ENCODE measurements around the gene REV1. TPM values are rescaled to one million over a fixed set of nuclear protein-coding genes. Genes with fewer than 3 reads are reported as not detected.

Gene REV1
- total RNA-seq, 2 donors from 2014 or later, result 29.7 to 37.4 TPM

- no peak for TF ChIP-seq CTCF (IDR thresholded peaks at IDR 0.05)
- no peaks in the 10 kb centered on the region for H3K36me3 ChIP-seq
- H3K4me3 ChIP-seq, result no peak overlapping the region
- H3K9me3 ChIP-seq, result no peaks in the 10 kb centered on the region
- H3K9ac ChIP-seq (ENCODE audit: low read depth in 2 of 2, low read length in 2 of 2), result no peak overlapping the region
- no peak overlapping the region for H3K27ac ChIP-seq
- intact Hi-C loops (cut with DNase I), result no loop called here
- no peaks in the 10 kb centered on the region for H3K27me3 ChIP-seq
- DNase-seq, result no peak
- peaks cover 11% of the 10 kb centered on the region for H3K4me1 ChIP-seq
Observed at GRCh38 chr2:99485411-99485810, 4.4 kb downstream of the REV1 start.

- intact Hi-C loops (cut with DNase I), result no loop called here
- peaks cover 11% of the 10 kb centered on the region for H3K4me1 ChIP-seq
- H3K27me3 ChIP-seq, result no peaks in the 10 kb centered on the region
- no peak for DNase-seq
- no peak overlapping the region for H3K9ac ChIP-seq (ENCODE audit: low read depth in 2 of 2, low read length in 2 of 2)
- H3K9me3 ChIP-seq, result no peaks in the 10 kb centered on the region
- no peaks in the 10 kb centered on the region for H3K36me3 ChIP-seq
- H3K27ac ChIP-seq, result no peak overlapping the region
- H3K4me3 ChIP-seq, result no peak overlapping the region
- no peak for TF ChIP-seq CTCF (IDR thresholded peaks at IDR 0.05)
Observed at GRCh38 chr2:99484205-99484604, 5.6 kb downstream of the REV1 start.

- Histone ChIP-seq H3K4me1 (peaks cover 11% of the 10 kb centered on the region), H3K36me3 (no peaks in the 10 kb centered on the region), H3K9ac (ENCODE audit: low read depth in 2 of 2, low read length in 2 of 2) (no peak overlapping the region), H3K27ac (peak overlapping the region; percentile 38), H3K4me3 (no peak overlapping the region), H3K9me3 (no peaks in the 10 kb centered on the region), H3K27me3 (no peaks in the 10 kb centered on the region)
- no peak for DNase-seq
- TF ChIP-seq CTCF (IDR thresholded peaks at IDR 0.05), result no peak
- intact Hi-C loops (cut with DNase I), result no loop called here
Observed at GRCh38 chr2:99481941-99482340, 7.9 kb downstream of the REV1 start.

GRCh38 chr2:99481527-99481926 lies 8.3 kb downstream of the REV1 start:
- peaks cover 11% of the 10 kb centered on the region for H3K4me1 ChIP-seq
- H3K9ac ChIP-seq (ENCODE audit: low read depth in 2 of 2, low read length in 2 of 2), result no peak overlapping the region
- peak overlapping the region; percentile 38 for H3K27ac ChIP-seq
- no peaks in the 10 kb centered on the region for H3K9me3 ChIP-seq
- TF ChIP-seq CTCF (IDR thresholded peaks at IDR 0.05), result no peak
- H3K36me3 ChIP-seq, result no peaks in the 10 kb centered on the region
- no peak for DNase-seq
- intact Hi-C loops (cut with DNase I), result no loop called here
- H3K4me3 ChIP-seq, result no peak overlapping the region
- H3K27me3 ChIP-seq, result no peaks in the 10 kb centered on the region

GRCh38 chr2:99480390-99480789 lies 9.4 kb downstream of the REV1 start:
- peaks cover 11% of the 10 kb centered on the region for H3K4me1 ChIP-seq
- no peaks in the 10 kb centered on the region for H3K9me3 ChIP-seq
- no peak overlapping the region for H3K4me3 ChIP-seq
- no peak overlapping the region for H3K27ac ChIP-seq
- no peak for TF ChIP-seq CTCF (IDR thresholded peaks at IDR 0.05)
- intact Hi-C loops (cut with DNase I), result no loop called here
- DNase-seq, result no peak
- H3K9ac ChIP-seq (ENCODE audit: low read depth in 2 of 2, low read length in 2 of 2), result no peak overlapping the region
- no peaks in the 10 kb centered on the region for H3K27me3 ChIP-seq
- no peaks in the 10 kb centered on the region for H3K36me3 ChIP-seq

- no peak overlapping the region for H3K27ac ChIP-seq
- no peak for DNase-seq
- intact Hi-C loops (cut with DNase I), result no loop called here
- no peak overlapping the region for H3K4me3 ChIP-seq
- no peaks in the 10 kb centered on the region for H3K27me3 ChIP-seq
- no peak for TF ChIP-seq CTCF (IDR thresholded peaks at IDR 0.05)
- H3K9me3 ChIP-seq, result no peaks in the 10 kb centered on the region
- H3K4me1 ChIP-seq, result peaks cover 20% of the 10 kb centered on the region
- no peak overlapping the region for H3K9ac ChIP-seq (ENCODE audit: low read depth in 2 of 2, low read length in 2 of 2)
- no peaks in the 10 kb centered on the region for H3K36me3 ChIP-seq
Observed at GRCh38 chr2:99478632-99479031, 11.2 kb downstream of the REV1 start.
